Activated CD8-positive, alpha-beta memory T cell treated with anti-CD3 and anti-CD28 coated beads, Interleukin-2, amount 50 U/mL, for 1 hour (primary cell): ENCODE results near the gene DPCD.

ENCODE experiments used
- DNase-seq: peaks from one replicate; pipeline ENCODE4 v3.0.0-alpha.2; 2020; ENCODE audit errors: extremely low read depth

Gene DPCD

GRCh38 chr10:101567165-101568006 is 20.7 kb upstream of the DPCD start:
- no peak for DNase-seq

- DNase-seq, result no peak
Observed at GRCh38 chr10:101568054-101568745, 19.9 kb upstream of the DPCD start.

GRCh38 chr10:101569323-101569621 is 18.8 kb upstream of the DPCD start:
- DNase-seq, result no peak

- DNase-seq, result peak; percentile 39
Observed at GRCh38 chr10:101569622-101570427, 18.3 kb upstream of the DPCD start.

GRCh38 chr10:101570428-101571270 is 17.5 kb upstream of the DPCD start:
- DNase-seq, result no peak

- DNase-seq, result no peak
Observed at GRCh38 chr10:101571271-101571925, 16.7 kb upstream of the DPCD start.

GRCh38 chr10:101572126-101572525 is 16.0 kb upstream of the DPCD start:
- no peak for DNase-seq

- DNase-seq, result no peak
Observed at GRCh38 chr10:101572785-101573184, 15.3 kb upstream of the DPCD start.

GRCh38 chr10:101573885-101574753 is 14.0 kb upstream of the DPCD start:
- no peak for DNase-seq

GRCh38 chr10:101575091-101575490 is 13.0 kb upstream of the DPCD start:
- DNase-seq, result no peak

- no peak for DNase-seq
Observed at GRCh38 chr10:101575580-101576210, 12.4 kb upstream of the DPCD start.

GRCh38 chr10:101576211-101576863 is 11.8 kb upstream of the DPCD start:
- no peak for DNase-seq

GRCh38 chr10:101577121-101577871 is 10.8 kb upstream of the DPCD start:
- no peak for DNase-seq

- DNase-seq, result no peak
Observed at GRCh38 chr10:101578192-101578591, 9.9 kb upstream of the DPCD start.

- no peak for DNase-seq
Observed at GRCh38 chr10:101578803-101579515, 9.2 kb upstream of the DPCD start.

- DNase-seq, result no peak
Observed at GRCh38 chr10:101579516-101579870, 8.6 kb upstream of the DPCD start.

GRCh38 chr10:101580486-101581399 is 7.4 kb upstream of the DPCD start:
- DNase-seq, result no peak
